ENCODE data around the gene OR5A2. TPM values are rescaled to one million over a fixed set of nuclear protein-coding genes. Genes with fewer than 3 reads are reported as not detected.

OR5A2 gene
- total and polyA plus RNA-seq, 2 experiments from 2014 or later = not detected

DNA sequence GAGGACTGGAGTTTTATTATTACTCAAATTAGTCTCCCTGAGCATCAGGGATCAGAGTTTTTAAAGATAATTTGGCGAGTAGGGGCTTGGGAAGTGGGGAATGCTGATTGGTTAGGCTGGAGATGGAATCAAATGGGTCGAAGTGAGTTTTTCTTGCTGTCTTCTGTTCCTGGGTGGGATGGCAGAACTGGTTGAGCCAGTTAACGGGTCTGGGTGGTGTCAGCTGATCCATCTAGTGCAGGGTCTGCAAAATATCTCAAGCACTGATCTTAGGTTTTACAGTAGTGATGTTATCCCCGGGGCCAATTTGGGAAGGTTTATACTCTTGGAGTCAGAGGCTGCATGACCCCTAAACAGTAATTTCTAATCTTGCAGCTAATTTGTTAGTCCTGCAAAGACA lies 1.1 kb downstream of the OR5A2 start:
- DNase-seq (ENCODE audit: low spot score) = no peak
- Histone ChIP-seq H3K36me3 (ENCODE audit: insufficient read depth) (no peaks in the 10 kb centered on the region), H3K27me3 (ENCODE audit: insufficient read depth) (no peaks in the 10 kb centered on the region), H3K79me2 (replicated peaks; ENCODE audit: insufficient read depth) (no peaks in the 10 kb centered on the region), H3K9me2 (ENCODE audit: insufficient read depth) (peaks cover 11% of the 10 kb centered on the region), H3K4me3 (no peak overlapping the region), H3K4me1 (ENCODE audit: insufficient read depth) (peaks cover 17% of the 10 kb centered on the region), H3K4me2 (peak overlapping the region; percentile 22; the same call in 1 of the 2 replicates), H2AFZ (peak overlapping the region; percentile 73), H4K20me1 (replicated peaks; ENCODE audit: insufficient read depth) (no peaks in the 10 kb centered on the region), H3F3A (replicated peaks; ENCODE audit: low read depth) (no peaks in the 10 kb centered on the region), H3K27ac (ENCODE audit: low read depth) (no peak overlapping the region)
- Mint-ChIP-seq H3K27me3 (ENCODE audit: insufficient read depth, low read depth, poor library complexity) (no peaks in the 10 kb centered on the region), H3K36me3 (ENCODE audit: low read depth) (no peaks in the 10 kb centered on the region), H3K9me3 (peaks cover 2% of the 10 kb centered on the region; the same call in 2 of the 3 replicates), H3K4me1 (peaks cover 29% of the 10 kb centered on the region), H3K27ac (peak overlapping the region; percentile 37; the same call in 1 of the 2 replicates), H3K4me3 (no peak overlapping the region)
- TF ChIP-seq, protein P1, sequence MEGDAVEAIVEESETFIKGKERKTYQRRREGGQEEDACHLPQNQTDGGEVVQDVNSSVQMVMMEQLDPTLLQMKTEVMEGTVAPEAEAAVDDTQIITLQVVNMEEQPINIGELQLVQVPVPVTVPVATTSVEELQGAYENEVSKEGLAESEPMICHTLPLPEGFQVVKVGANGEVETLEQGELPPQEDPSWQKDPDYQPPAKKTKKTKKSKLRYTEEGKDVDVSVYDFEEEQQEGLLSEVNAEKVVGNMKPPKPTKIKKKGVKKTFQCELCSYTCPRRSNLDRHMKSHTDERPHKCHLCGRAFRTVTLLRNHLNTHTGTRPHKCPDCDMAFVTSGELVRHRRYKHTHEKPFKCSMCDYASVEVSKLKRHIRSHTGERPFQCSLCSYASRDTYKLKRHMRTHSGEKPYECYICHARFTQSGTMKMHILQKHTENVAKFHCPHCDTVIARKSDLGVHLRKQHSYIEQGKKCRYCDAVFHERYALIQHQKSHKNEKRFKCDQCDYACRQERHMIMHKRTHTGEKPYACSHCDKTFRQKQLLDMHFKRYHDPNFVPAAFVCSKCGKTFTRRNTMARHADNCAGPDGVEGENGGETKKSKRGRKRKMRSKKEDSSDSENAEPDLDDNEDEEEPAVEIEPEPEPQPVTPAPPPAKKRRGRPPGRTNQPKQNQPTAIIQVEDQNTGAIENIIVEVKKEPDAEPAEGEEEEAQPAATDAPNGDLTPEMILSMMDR (conservative IDR thresholded peaks at IDR 0.05; ENCODE audit: low read depth in 2 of 2) = no peak
- TF ChIP-seq ZNF114 (CRISPR knock-in tag; IDR thresholded peaks at IDR 0.05) = no peak
- TF ChIP-seq, protein P2, sequence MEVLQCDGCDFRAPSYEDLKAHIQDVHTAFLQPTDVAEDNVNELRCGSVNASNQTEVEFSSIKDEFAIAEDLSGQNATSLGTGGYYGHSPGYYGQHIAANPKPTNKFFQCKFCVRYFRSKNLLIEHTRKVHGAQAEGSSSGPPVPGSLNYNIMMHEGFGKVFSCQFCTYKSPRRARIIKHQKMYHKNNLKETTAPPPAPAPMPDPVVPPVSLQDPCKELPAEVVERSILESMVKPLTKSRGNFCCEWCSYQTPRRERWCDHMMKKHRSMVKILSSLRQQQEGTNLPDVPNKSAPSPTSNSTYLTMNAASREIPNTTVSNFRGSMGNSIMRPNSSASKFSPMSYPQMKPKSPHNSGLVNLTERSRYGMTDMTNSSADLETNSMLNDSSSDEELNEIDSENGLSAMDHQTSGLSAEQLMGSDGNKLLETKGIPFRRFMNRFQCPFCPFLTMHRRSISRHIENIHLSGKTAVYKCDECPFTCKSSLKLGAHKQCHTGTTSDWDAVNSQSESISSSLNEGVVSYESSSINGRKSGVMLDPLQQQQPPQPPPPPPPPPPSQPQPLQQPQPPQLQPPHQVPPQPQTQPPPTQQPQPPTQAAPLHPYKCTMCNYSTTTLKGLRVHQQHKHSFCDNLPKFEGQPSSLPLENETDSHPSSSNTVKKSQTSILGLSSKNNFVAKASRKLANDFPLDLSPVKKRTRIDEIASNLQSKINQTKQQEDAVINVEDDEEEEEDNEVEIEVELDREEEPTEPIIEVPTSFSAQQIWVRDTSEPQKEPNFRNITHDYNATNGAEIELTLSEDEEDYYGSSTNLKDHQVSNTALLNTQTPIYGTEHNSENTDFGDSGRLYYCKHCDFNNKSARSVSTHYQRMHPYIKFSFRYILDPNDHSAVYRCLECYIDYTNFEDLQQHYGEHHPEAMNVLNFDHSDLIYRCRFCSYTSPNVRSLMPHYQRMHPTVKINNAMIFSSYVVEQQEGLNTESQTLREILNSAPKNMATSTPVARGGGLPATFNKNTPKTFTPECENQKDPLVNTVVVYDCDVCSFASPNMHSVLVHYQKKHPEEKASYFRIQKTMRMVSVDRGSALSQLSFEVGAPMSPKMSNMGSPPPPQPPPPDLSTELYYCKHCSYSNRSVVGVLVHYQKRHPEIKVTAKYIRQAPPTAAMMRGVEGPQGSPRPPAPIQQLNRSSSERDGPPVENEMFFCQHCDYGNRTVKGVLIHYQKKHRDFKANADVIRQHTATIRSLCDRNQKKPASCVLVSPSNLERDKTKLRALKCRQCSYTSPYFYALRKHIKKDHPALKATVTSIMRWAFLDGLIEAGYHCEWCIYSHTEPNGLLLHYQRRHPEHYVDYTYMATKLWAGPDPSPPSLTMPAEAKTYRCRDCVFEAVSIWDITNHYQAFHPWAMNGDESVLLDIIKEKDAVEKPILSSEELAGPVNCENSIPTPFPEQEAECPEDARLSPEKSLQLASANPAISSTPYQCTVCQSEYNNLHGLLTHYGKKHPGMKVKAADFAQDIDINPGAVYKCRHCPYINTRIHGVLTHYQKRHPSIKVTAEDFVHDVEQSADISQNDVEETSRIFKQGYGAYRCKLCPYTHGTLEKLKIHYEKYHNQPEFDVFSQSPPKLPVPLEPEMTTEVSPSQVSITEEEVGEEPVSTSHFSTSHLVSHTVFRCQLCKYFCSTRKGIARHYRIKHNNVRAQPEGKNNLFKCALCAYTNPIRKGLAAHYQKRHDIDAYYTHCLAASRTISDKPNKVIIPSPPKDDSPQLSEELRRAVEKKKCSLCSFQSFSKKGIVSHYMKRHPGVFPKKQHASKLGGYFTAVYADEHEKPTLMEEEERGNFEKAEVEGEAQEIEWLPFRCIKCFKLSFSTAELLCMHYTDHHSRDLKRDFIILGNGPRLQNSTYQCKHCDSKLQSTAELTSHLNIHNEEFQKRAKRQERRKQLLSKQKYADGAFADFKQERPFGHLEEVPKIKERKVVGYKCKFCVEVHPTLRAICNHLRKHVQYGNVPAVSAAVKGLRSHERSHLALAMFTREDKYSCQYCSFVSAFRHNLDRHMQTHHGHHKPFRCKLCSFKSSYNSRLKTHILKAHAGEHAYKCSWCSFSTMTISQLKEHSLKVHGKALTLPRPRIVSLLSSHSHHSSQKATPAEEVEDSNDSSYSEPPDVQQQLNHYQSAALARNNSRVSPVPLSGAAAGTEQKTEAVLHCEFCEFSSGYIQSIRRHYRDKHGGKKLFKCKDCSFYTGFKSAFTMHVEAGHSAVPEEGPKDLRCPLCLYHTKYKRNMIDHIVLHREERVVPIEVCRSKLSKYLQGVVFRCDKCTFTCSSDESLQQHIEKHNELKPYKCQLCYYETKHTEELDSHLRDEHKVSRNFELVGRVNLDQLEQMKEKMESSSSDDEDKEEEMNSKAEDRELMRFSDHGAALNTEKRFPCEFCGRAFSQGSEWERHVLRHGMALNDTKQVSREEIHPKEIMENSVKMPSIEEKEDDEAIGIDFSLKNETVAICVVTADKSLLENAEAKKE (CRISPR knock-in tag; IDR thresholded peaks at IDR 0.05) = no peak
- no peak for TF ChIP-seq EZH2phosphoT487 (IDR thresholded peaks at IDR 0.05; ENCODE audit: unreplicated experiment)
- TF ChIP-seq NANOG (IDR thresholded peaks at IDR 0.05; ENCODE audit: borderline replicate concordance) = no peak
- TF ChIP-seq, protein P3, sequence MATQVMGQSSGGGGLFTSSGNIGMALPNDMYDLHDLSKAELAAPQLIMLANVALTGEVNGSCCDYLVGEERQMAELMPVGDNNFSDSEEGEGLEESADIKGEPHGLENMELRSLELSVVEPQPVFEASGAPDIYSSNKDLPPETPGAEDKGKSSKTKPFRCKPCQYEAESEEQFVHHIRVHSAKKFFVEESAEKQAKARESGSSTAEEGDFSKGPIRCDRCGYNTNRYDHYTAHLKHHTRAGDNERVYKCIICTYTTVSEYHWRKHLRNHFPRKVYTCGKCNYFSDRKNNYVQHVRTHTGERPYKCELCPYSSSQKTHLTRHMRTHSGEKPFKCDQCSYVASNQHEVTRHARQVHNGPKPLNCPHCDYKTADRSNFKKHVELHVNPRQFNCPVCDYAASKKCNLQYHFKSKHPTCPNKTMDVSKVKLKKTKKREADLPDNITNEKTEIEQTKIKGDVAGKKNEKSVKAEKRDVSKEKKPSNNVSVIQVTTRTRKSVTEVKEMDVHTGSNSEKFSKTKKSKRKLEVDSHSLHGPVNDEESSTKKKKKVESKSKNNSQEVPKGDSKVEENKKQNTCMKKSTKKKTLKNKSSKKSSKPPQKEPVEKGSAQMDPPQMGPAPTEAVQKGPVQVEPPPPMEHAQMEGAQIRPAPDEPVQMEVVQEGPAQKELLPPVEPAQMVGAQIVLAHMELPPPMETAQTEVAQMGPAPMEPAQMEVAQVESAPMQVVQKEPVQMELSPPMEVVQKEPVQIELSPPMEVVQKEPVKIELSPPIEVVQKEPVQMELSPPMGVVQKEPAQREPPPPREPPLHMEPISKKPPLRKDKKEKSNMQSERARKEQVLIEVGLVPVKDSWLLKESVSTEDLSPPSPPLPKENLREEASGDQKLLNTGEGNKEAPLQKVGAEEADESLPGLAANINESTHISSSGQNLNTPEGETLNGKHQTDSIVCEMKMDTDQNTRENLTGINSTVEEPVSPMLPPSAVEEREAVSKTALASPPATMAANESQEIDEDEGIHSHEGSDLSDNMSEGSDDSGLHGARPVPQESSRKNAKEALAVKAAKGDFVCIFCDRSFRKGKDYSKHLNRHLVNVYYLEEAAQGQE (IDR thresholded peaks at IDR 0.05; ENCODE audit: unreplicated experiment) = no peak
- no peak for TF ChIP-seq EZH2 (IDR thresholded peaks at IDR 0.05; ENCODE audit: low read depth, unreplicated experiment)
- TF ChIP-seq POLR2AphosphoS5 (IDR thresholded peaks at IDR 0.05; ENCODE audit: low read depth) = no peak
- TF ChIP-seq, protein P4, sequence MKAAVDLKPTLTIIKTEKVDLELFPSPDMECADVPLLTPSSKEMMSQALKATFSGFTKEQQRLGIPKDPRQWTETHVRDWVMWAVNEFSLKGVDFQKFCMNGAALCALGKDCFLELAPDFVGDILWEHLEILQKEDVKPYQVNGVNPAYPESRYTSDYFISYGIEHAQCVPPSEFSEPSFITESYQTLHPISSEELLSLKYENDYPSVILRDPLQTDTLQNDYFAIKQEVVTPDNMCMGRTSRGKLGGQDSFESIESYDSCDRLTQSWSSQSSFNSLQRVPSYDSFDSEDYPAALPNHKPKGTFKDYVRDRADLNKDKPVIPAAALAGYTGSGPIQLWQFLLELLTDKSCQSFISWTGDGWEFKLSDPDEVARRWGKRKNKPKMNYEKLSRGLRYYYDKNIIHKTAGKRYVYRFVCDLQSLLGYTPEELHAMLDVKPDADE (IDR thresholded peaks at IDR 0.05) = no peak
- TF ChIP-seq ZNF331 (CRISPR knock-in tag; IDR thresholded peaks at IDR 0.05; ENCODE audit: low read depth) = no peak
- TF ChIP-seq JUNB (IDR thresholded peaks at IDR 0.05; ENCODE audit: unreplicated experiment) = no peak
- TF ChIP-seq STAT1 (IDR thresholded peaks at IDR 0.05; ENCODE audit: unreplicated experiment) = no peak
- TF ChIP-seq CREB1 (CRISPR knock-in tag; IDR thresholded peaks at IDR 0.05; ENCODE audit: low read depth) = no peak
- no peak for ATAC-seq

Data from GM23338 (cell line).